Spleen (tissue), 3 donors: ENCODE data around the gene PCNX2.

Experiments used
- POLR2A ChIP-seq, 3 donors: fragments of 450-650 bp; IDR thresholded peaks; one replicate each; pipeline ENCODE4 v1.5.1; 2017; ENCODE audit warnings: antibody characterized with exemption in 3 of 3, mild to moderate bottlenecking in 1 of 3
- POLR2AphosphoS5 ChIP-seq, 3 donors: sonication (generic); formaldehyde crosslinking; IDR thresholded peaks; one replicate each; pipeline ENCODE4 v1.5.1; 2017; ENCODE audit warnings: antibody characterized with exemption in 3 of 3

DNA sequence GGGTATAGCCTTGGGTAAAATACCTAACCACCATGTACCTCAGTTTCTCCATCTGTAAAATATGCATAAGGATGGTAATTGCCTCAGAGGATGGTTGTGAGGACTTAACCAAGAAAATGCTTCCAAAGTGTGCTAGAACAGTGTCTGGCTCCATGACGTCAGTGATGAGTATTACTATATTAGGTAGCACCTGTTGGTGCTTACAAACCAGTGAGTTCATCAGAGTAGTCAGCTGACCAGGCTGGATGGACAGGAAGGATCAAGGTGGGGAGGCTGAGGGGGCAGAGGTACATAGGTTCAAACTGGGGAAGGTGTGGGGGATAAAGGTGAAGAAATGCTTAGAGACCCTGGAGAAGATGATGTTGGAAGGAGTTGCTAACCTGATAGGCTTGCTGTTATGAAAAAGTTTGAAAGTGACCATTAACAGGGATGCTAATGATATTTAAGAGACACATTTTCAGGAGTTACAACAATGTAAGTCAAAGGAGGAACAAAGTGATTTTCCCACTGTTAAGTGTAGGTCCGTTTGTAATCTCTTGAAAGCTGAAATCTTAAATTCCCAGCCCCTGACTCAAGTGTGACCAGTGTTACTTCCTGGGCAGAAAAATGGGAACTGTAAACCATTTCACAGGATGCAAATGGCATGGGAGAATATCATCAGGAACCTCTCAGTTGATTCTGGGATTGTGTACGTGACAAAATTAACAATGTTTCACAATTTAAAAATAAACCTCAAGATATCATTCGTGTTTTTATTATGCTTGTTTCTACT, 340.7 kb downstream of the PCNX2 start:
- TF ChIP-seq POLR2A (IDR thresholded peaks at IDR 0.05) (no peak), POLR2AphosphoS5 (IDR thresholded peaks at IDR 0.05) (no peak)
